Esophagus (tissue), 2 donors: ENCODE data around the gene SUN1. TPM values are rescaled to one million over a fixed set of nuclear protein-coding genes. Genes with fewer than 3 reads are reported as not detected.
"Not testable (repeated sequence)": the region's sequence is repeated elsewhere in the genome, so short reads cannot be mapped to it uniquely, and the experiment has no call there.

ENCODE experiments used
- H3K27ac ChIP-seq, 2 donors: one replicate each; pipeline ENCODE4 v1.5.1; 2013; ENCODE audit warnings: low read depth in 2 of 2, mild to moderate bottlenecking in 2 of 2, inconsistent platforms in 1 of 2, low read length in 1 of 2, moderate library complexity in 1 of 2
- H3K27me3 ChIP-seq, 2 donors: one replicate each; pipeline ENCODE4 v1.6.1; 2013; ENCODE audit warnings: low read length in 2 of 2, control low read depth in 1 of 2, mild to moderate bottlenecking in 1 of 2; ENCODE audit not compliant: insufficient read depth in 2 of 2, control insufficient read depth in 1 of 2
- H3K36me3 ChIP-seq, 2 donors: one replicate each; pipeline ENCODE4 v1.6.1; 2013; ENCODE audit warnings: low read length in 1 of 2; ENCODE audit not compliant: control insufficient read depth in 2 of 2, insufficient read depth in 2 of 2
- H3K4me1 ChIP-seq, 2 donors: one replicate each; pipeline ENCODE4 v1.6.1; 2013; ENCODE audit warnings: low read length in 1 of 2; ENCODE audit not compliant: control insufficient read depth in 2 of 2, insufficient read depth in 2 of 2
- H3K4me3 ChIP-seq, 2 donors: one replicate each; pipeline ENCODE4 v1.5.1; 2013; ENCODE audit warnings: low read length in 2 of 2, mild to moderate bottlenecking in 2 of 2, low read depth in 1 of 2, moderate library complexity in 1 of 2
- H3K9me3 ChIP-seq, 2 donors: one replicate each; pipeline ENCODE4 v1.6.1; 2013; ENCODE audit warnings: mild to moderate bottlenecking in 2 of 2, low read depth in 1 of 2, low read length in 1 of 2, moderate library complexity in 1 of 2; ENCODE audit not compliant: control insufficient read depth in 2 of 2, insufficient read depth in 1 of 2
- WGBS, 2 donors: extraction: QIAGEN DNeasy Blood & Tissue Kit; methylation state at CpG; one replicate each; pipeline ENCODE4 v1.1.7; 2013; 5-methylcytosine and 5-hydroxymethylcytosine counted together
- polyA plus RNA-seq, 2 donors: library from polyadenylated mRNA; stranded (reverse); fragments of 200-250 nt; gene quantifications; one replicate each; pipeline ENCODE4 v1.2.3, GENCODE V29; 2013
- donor health status: healthy with polysubstance abuse.
- donor health status: Bipolar disorder and iron deficiency.

Gene SUN1
- polyA plus RNA-seq, 2 donors = 54.7 to 91.6 TPM

- 83 to 90% methylated on average over 5 of the region's 5 CpGs for WGBS, 2 donors
- Histone ChIP-seq H3K27me3 (no peaks in the 10 kb centered on the region), H3K9me3 (no peaks in the 10 kb centered on the region), H3K27ac (no peak overlapping the region), H3K4me3 (no peak overlapping the region), H3K36me3 (no peaks in the 10 kb centered on the region), H3K4me1 (peaks cover 0 to 3% of the 10 kb centered on the region in 2 donors)
Measured at GRCh38 chr7:794207-794606, 38.1 kb upstream of the SUN1 start.

- H3K4me3 ChIP-seq = no peak overlapping the region
- peaks cover 0 to 3% of the 10 kb centered on the region in 2 donors for H3K4me1 ChIP-seq
- H3K36me3 ChIP-seq = no peaks in the 10 kb centered on the region
- no peak overlapping the region for H3K27ac ChIP-seq
- 87 to 94% methylated on average over 30 to 31 of the region's 31 CpGs for WGBS, 2 donors
- H3K27me3 ChIP-seq = no peaks in the 10 kb centered on the region
- H3K9me3 ChIP-seq = no peaks in the 10 kb centered on the region
Measured at GRCh38 chr7:794671-795329, 37.5 kb upstream of the SUN1 start.

GRCh38 chr7:796434-797169 lies 35.7 kb upstream of the SUN1 start:
- H3K27me3 ChIP-seq, H3K36me3 ChIP-seq, H3K9me3 ChIP-seq, H3K4me1 ChIP-seq, H3K27ac ChIP-seq, H3K4me3 ChIP-seq: not testable (repeated sequence)
- WGBS, 2 donors = 80 to 81% methylated on average over 8 of the region's 10 CpGs

GRCh38 chr7:798921-799470 lies 33.3 kb upstream of the SUN1 start:
- Histone ChIP-seq H3K9me3 (peaks cover 0 to under 1% of the 10 kb centered on the region in 2 donors), H3K27ac (no peak overlapping the region), H3K27me3 (no peaks in the 10 kb centered on the region), H3K4me1 (peaks cover 7 to 8% of the 10 kb centered on the region in 2 donors), H3K36me3 (no peaks in the 10 kb centered on the region), H3K4me3 (no peak overlapping the region)
- WGBS, 2 donors = 80 to 95% methylated on average over 12 of the region's 12 CpGs

GRCh38 chr7:800692-801091 lies 31.6 kb upstream of the SUN1 start:
- Histone ChIP-seq H3K27me3 (no peaks in the 10 kb centered on the region), H3K4me3 (no peak overlapping the region), H3K4me1 (peaks cover 4 to 8% of the 10 kb centered on the region in 2 donors), H3K9me3 (peaks cover 0 to 2% of the 10 kb centered on the region in 2 donors), H3K36me3 (no peaks in the 10 kb centered on the region), H3K27ac (peak overlapping the region in 1 of 2 donors; percentile 6)
- WGBS, 2 donors = 74 to 79% methylated on average over 7 of the region's 7 CpGs

- peak overlapping the region in 1 of 2 donors; percentile 18 for H3K27ac ChIP-seq
- not testable (repeated sequence) for H3K27me3 ChIP-seq, H3K4me3 ChIP-seq
Measured at GRCh38 chr7:801351-801750, 30.9 kb upstream of the SUN1 start.

GRCh38 chr7:801940-802381 lies 30.3 kb upstream of the SUN1 start:
- peak overlapping the region; percentile 7 to 22 for H3K4me3 ChIP-seq
- H3K4me1 ChIP-seq = peaks cover 4 to 8% of the 10 kb centered on the region in 2 donors
- whole genome bisulfite sequencing, 2 donors = 23 to 24% methylated on average over 14 to 19 of the region's 19 CpGs
- H3K36me3 ChIP-seq = no peaks in the 10 kb centered on the region
- H3K9me3 ChIP-seq = peaks cover 0 to 2% of the 10 kb centered on the region in 2 donors
- no peaks in the 10 kb centered on the region for H3K27me3 ChIP-seq
- peak overlapping the region; percentile 40 to 61 for H3K27ac ChIP-seq

More at GRCh38 chr7:801351-801750, 30.9 kb upstream of the SUN1 start:
- 40 to 52% methylated on average over 6 of the region's 6 CpGs for WGBS, 2 donors
- H3K4me1 ChIP-seq, H3K9me3 ChIP-seq, H3K36me3 ChIP-seq: not testable (repeated sequence)

GRCh38 chr7:802500-803242 lies 29.6 kb upstream of the SUN1 start:
- peak overlapping the region in 1 of 2 donors; percentile 7 for H3K4me3 ChIP-seq
- H3K27ac ChIP-seq = peak overlapping the region; percentile 40 to 47
- H3K9me3 ChIP-seq = peaks cover 0 to 2% of the 10 kb centered on the region in 2 donors
- no peaks in the 10 kb centered on the region for H3K36me3 ChIP-seq
- peaks cover 4 to 8% of the 10 kb centered on the region in 2 donors for H3K4me1 ChIP-seq
- WGBS, 2 donors = 73 to 76% methylated on average over 18 of the region's 18 CpGs
- H3K27me3 ChIP-seq = no peaks in the 10 kb centered on the region

GRCh38 chr7:803243-803635 lies 29.0 kb upstream of the SUN1 start:
- Histone ChIP-seq H3K9me3 (peaks cover 0 to 2% of the 10 kb centered on the region in 2 donors), H3K4me3 (no peak overlapping the region), H3K4me1 (peaks cover 4 to 8% of the 10 kb centered on the region in 2 donors), H3K27me3 (no peaks in the 10 kb centered on the region), H3K36me3 (no peaks in the 10 kb centered on the region), H3K27ac (no peak overlapping the region)
- WGBS, 2 donors = 64 to 72% methylated on average over 10 of the region's 10 CpGs
